Myometrial cell (primary cell): ENCODE results near the gene LYG1. TPM values are rescaled to one million over a fixed set of nuclear protein-coding genes. Genes with fewer than 3 reads are reported as not detected.

ENCODE experiments used
- total RNA-seq: library from RNA; depleted of rRNA; stranded (reverse); fragments of >200 nt; gene quantifications from 2 replicates; pipeline ENCODE4 v1.2.3, GENCODE V29; 2015

The LYG1 gene
- 1.1 TPM in 1 of 2 replicates, not detected in the other for total RNA-seq

GRCh38 chr2:99301097-99301496 lies at the start of gene LYG1:
Gene LYG1, minus strand, starts transcription at chr2:99301197. Its CDS starts 5,527 bp downstream, at chr2:99295670.

GRCh38 chr2:99337113-99338028 lies 36.4 kb upstream of the LYG1 start, which contains the start of gene EIF5B:
Gene EIF5B, plus strand, starts transcription at chr2:99337389. Its CDS starts 166 bp downstream, at chr2:99337555.

GRCh38 chr2:99335911-99336803 lies 35.2 kb upstream of the LYG1 start, which contains the start of gene TXNDC9:
Gene TXNDC9, minus strand, starts transcription at chr2:99336333. Its CDS starts 3,123 bp downstream, at chr2:99333210.

GRCh38 chr2:99255491-99256318 lies 45.3 kb downstream of the LYG1 start, which contains the start of gene LYG2:
Gene LYG2, minus strand, starts transcription at chr2:99255666. Its CDS starts 1,406 bp downstream, at chr2:99254260.

Other genes starting within 250 kb of the LYG1 start
- gene C2orf15, start 159.5 kb downstream of the LYG1 start, total RNA-seq = not detected in 2 replicates
- gene TSGA10, start 146.3 kb downstream of the LYG1 start, total RNA-seq = 0.71 TPM in 1 of 2 replicates, not detected in the other
- 1.7 and 7.3 TPM in 2 replicates for gene LIPT1, start 146.2 kb downstream of the LYG1 start, total RNA-seq
- 23.2 and 31.4 TPM in 2 replicates for gene MITD1, start 120.1 kb downstream of the LYG1 start, total RNA-seq
- gene MRPL30, start 120.0 kb downstream of the LYG1 start, total RNA-seq = 35.6 and 43.0 TPM in 2 replicates
- not detected in 2 replicates for gene LYG2, start 45.5 kb downstream of the LYG1 start, total RNA-seq
- gene TXNDC9, start 35.1 kb upstream of the LYG1 start, total RNA-seq = 79.9 and 105 TPM in 2 replicates
- gene EIF5B, start 36.2 kb upstream of the LYG1 start, total RNA-seq = 9.2 and 12.1 TPM in 2 replicates
- gene REV1, start 188.8 kb upstream of the LYG1 start, total RNA-seq = 11.5 and 15.2 TPM in 2 replicates